Subcutaneous abdominal adipose tissue (tissue), 5 donors: Measurements from ENCODE around the gene TMC6.
A peak's percentile ranks its signal among the peaks of the same experiment; 100 is the strongest.

Experiments used
- H3K27ac ChIP-seq: one replicate; pipeline ENCODE4 v1.7.0; 2013; ENCODE audit warnings: low read depth, mild to moderate bottlenecking, inconsistent platforms, low read length, moderate library complexity
- H3K27me3 ChIP-seq, 5 donors: one replicate each; pipeline ENCODE4 v1.7.0; 2013; ENCODE audit warnings: low read length in 5 of 5, inconsistent platforms in 1 of 5; ENCODE audit not compliant: control insufficient read depth in 5 of 5, insufficient read depth in 4 of 5
- H3K36me3 ChIP-seq, 5 donors: one replicate each; pipeline ENCODE4 v1.7.0; 2013; ENCODE audit warnings: low read length in 5 of 5; ENCODE audit not compliant: control insufficient read depth in 5 of 5, insufficient read depth in 5 of 5
- H3K4me1 ChIP-seq, 5 donors: one replicate each; pipeline ENCODE4 v1.7.0; 2013; ENCODE audit warnings: low read length in 5 of 5, mild to moderate bottlenecking in 3 of 5, moderate library complexity in 1 of 5; ENCODE audit not compliant: control insufficient read depth in 5 of 5, insufficient read depth in 5 of 5
- H3K4me3 ChIP-seq, 5 donors: one replicate each; pipeline ENCODE4 v1.7.0; 2013; ENCODE audit warnings: low read length in 5 of 5, low read depth in 1 of 5
- H3K9ac ChIP-seq, 5 donors: one replicate each; pipeline ENCODE4 v1.7.0; 2013; ENCODE audit warnings: low read length in 5 of 5, mild to moderate bottlenecking in 4 of 5, moderate library complexity in 3 of 5
- H3K9me3 ChIP-seq, 5 donors: one replicate each; pipeline ENCODE4 v1.7.0; 2013; ENCODE audit warnings: low read length in 5 of 5; ENCODE audit not compliant: control insufficient read depth in 5 of 5
- donor health status: healthy.
- donor health status: healthy.
- donor health status: healthy.
- donor health status: healthy.
- donor health status: healthy.

Gene TMC6

GRCh38 chr17:78134899-78135385 lies 6.4 kb upstream of the TMC6 start:
- peaks cover 7 to 55% (median 36%) of the 10 kb centered on the region in 5 donors for H3K4me1 ChIP-seq
- no peak overlapping the region for H3K9ac ChIP-seq
- H3K4me3 ChIP-seq, result no peak overlapping the region
- no peak overlapping the region for H3K27ac ChIP-seq
- H3K36me3 ChIP-seq, result peaks cover 0 to 6% (median 0%) of the 10 kb centered on the region in 5 donors
- H3K9me3 ChIP-seq, result no peaks in the 10 kb centered on the region
- peaks cover 0 to 12% (median 0%) of the 10 kb centered on the region in 5 donors for H3K27me3 ChIP-seq

- H3K4me3 ChIP-seq, result peak overlapping the region in 2 of 5 donors; percentile 5 to 29
- no peak overlapping the region for H3K27ac ChIP-seq
- H3K36me3 ChIP-seq, result peaks cover 0 to 6% (median 0%) of the 10 kb centered on the region in 5 donors
These were observed 5.7 kb upstream of the TMC6 start for GRCh38 chr17:78133971-78134898.

GRCh38 chr17:78133179-78133951 lies 4.8 kb upstream of the TMC6 start:
- Histone ChIP-seq H3K4me1 (peaks cover 7 to 63% (median 50%) of the 10 kb centered on the region in 5 donors), H3K9ac (no peak overlapping the region), H3K27ac (no peak overlapping the region), H3K27me3 (peaks cover 0 to 12% (median 0%) of the 10 kb centered on the region in 5 donors), H3K9me3 (no peaks in the 10 kb centered on the region), H3K36me3 (peaks cover 0 to 6% (median 0%) of the 10 kb centered on the region in 5 donors), H3K4me3 (no peak overlapping the region)

More at GRCh38 chr17:78133971-78134898, 5.7 kb upstream of the TMC6 start:
- Histone ChIP-seq H3K9me3 (no peaks in the 10 kb centered on the region), H3K27me3 (peaks cover 0 to 12% (median 0%) of the 10 kb centered on the region in 5 donors), H3K9ac (no peak overlapping the region), H3K4me1 (peaks cover 7 to 62% (median 42%) of the 10 kb centered on the region in 5 donors)

- Histone ChIP-seq H3K27ac (no peak overlapping the region), H3K4me1 (peaks cover 7 to 68% (median 54%) of the 10 kb centered on the region in 5 donors), H3K9me3 (no peaks in the 10 kb centered on the region), H3K4me3 (peak overlapping the region in 1 of 5 donors; percentile 55), H3K27me3 (peaks cover 0 to 12% (median 0%) of the 10 kb centered on the region in 5 donors), H3K36me3 (peaks cover 0 to 6% (median 0%) of the 10 kb centered on the region in 5 donors), H3K9ac (no peak overlapping the region)
These were observed 4.2 kb upstream of the TMC6 start for GRCh38 chr17:78132767-78133178.

GRCh38 chr17:78132084-78132676 lies 3.6 kb upstream of the TMC6 start:
- Histone ChIP-seq H3K27me3 (peaks cover 0 to 12% (median 0%) of the 10 kb centered on the region in 5 donors), H3K27ac (no peak overlapping the region), H3K9me3 (no peaks in the 10 kb centered on the region), H3K4me1 (peaks cover 7 to 68% (median 60%) of the 10 kb centered on the region in 5 donors), H3K9ac (no peak overlapping the region), H3K36me3 (peaks cover 0 to 6% (median 0%) of the 10 kb centered on the region in 5 donors), H3K4me3 (peak overlapping the region in 2 of 5 donors; percentile 22 to 55)

GRCh38 chr17:78131172-78132083 lies 2.9 kb upstream of the TMC6 start:
- H3K9me3 ChIP-seq, result no peaks in the 10 kb centered on the region
- no peak overlapping the region for H3K9ac ChIP-seq
- H3K4me1 ChIP-seq, result peaks cover 10 to 75% (median 66%) of the 10 kb centered on the region in 5 donors
- H3K27me3 ChIP-seq, result peaks cover 0 to 12% (median 0%) of the 10 kb centered on the region in 5 donors
- no peak overlapping the region for H3K27ac ChIP-seq
- peaks cover 0 to 6% (median 0%) of the 10 kb centered on the region in 5 donors for H3K36me3 ChIP-seq
- H3K4me3 ChIP-seq, result peak overlapping the region in 4 of 5 donors; percentile 3 to 55 (median 28)

GRCh38 chr17:78130437-78131101 lies 2.0 kb upstream of the TMC6 start, which contains the start of gene TMC8:
Gene TMC8 (plus strand): TSS chr17:78130771. CDS start chr17:78131589, 818 bp downstream.
- no peak within 1 kb of the TSS for H3K9ac ChIP-seq
- peaks cover 0 to 13% (median 0%) of the 10 kb centered on the region in 5 donors for H3K36me3 ChIP-seq
- H3K4me3 ChIP-seq, result peak within 1 kb of the TSS; percentile 3 to 55 (median 25)
- peaks cover 0 to 12% (median 0%) of the 10 kb centered on the region in 5 donors for H3K27me3 ChIP-seq
- peak within 1 kb of the TSS; percentile 46 for H3K27ac ChIP-seq
- H3K4me1 ChIP-seq, result peaks cover 12 to 84% (median 74%) of the 10 kb centered on the region in 5 donors
- H3K9me3 ChIP-seq, result no peaks in the 10 kb centered on the region

GRCh38 chr17:78130090-78130436 lies 1.5 kb upstream of the TMC6 start:
- H3K27ac ChIP-seq, result peak overlapping the region; percentile 46
- no peaks in the 10 kb centered on the region for H3K9me3 ChIP-seq
- peak overlapping the region in 1 of 5 donors; percentile 55 for H3K4me3 ChIP-seq
- peaks cover 12 to 89% (median 79%) of the 10 kb centered on the region in 5 donors for H3K4me1 ChIP-seq
- H3K36me3 ChIP-seq, result peaks cover 0 to 15% (median 4%) of the 10 kb centered on the region in 5 donors
- H3K9ac ChIP-seq, result no peak overlapping the region
- peaks cover 0 to 12% (median 0%) of the 10 kb centered on the region in 5 donors for H3K27me3 ChIP-seq
